Measurements from ENCODE around the gene FBXL7.

FBXL7 gene

GRCh38 chr5:15682566-15682965 lies 182.6 kb downstream of the FBXL7 start:
- no peak for DNase-seq

- no peak for DNase-seq
These were observed 183.4 kb downstream of the FBXL7 start for GRCh38 chr5:15683332-15683731.

- no peak for DNase-seq
These were observed 187.4 kb downstream of the FBXL7 start for GRCh38 chr5:15687401-15687800.

DNA sequence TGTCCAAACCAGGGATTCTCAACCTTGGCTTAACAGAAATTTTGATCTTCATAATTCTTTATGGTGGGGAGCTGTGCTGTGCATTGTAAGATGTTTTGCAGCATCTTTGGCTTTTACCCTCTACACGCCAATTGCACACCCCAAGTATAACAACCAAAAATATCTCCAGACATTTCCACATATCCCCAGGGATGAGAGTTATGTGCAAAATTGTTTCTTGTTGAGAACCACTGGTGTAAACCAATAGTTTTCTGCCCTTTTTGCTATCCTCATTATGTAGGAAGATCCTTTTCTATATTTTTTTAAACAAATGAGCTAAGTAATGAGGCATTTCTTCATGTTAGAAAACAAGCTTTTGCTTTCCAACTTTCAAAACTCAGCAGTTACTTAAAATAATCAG lies 189.9 kb downstream of the FBXL7 start:
- DNase-seq = no peak

DNA sequence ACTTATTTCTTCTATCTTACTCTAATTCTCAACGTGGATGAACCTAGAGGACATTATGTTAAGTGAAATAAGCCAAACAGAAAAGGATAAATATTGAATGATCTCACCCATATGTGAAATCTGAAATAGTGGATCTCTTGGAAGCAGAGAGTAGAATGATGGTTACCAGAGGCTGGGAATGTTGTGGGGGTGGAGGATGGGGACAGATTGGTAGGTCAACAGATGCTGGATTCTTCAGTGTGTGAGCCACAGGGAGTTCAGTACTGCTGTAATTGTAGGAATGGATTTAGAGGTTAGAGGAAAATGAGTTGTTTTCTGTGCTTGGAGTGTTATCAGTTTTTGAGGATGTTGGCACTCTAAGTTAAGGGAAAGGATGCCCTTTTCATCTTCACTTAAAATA lies 190.6 kb downstream of the FBXL7 start:
- no peak for DNase-seq

GRCh38 chr5:15691521-15691920 lies 191.5 kb downstream of the FBXL7 start:
- no peak for DNase-seq

DNA sequence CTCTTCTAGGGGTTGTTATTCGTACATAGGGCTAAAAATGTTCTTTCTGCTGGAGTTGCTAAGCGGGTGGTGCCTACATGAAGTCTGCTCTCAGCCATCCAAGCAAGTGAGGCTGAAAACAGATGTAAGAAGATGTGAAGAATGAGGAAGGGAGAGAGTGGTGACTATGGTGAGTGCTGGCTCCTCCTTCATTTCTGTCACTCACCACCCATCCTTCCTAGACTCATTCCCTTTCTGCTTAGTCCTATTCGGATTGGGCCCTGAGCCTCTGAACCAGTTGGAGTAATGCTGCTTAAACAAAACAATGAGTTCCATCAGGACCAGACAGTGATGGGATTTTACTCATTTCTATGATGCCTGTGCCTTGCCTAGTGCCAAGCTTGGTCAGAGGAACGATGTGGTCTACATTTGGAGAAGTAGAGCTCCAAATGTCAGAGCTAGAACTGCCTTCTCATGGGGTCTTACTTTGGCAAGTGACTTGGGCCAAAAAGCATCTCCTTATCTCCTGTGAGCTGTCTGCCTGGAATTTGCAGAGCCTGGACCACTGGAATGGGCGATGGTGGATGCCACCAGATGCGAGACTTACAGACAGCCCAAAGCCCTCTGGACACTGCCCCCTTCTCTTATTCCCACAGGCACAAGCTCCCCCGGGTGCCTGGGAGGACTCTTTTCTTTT lies 192.9 kb downstream of the FBXL7 start:
- no peak for DNase-seq

GRCh38 chr5:15693382-15693728 lies 193.4 kb downstream of the FBXL7 start:
- DNase-seq = no peak

DNA sequence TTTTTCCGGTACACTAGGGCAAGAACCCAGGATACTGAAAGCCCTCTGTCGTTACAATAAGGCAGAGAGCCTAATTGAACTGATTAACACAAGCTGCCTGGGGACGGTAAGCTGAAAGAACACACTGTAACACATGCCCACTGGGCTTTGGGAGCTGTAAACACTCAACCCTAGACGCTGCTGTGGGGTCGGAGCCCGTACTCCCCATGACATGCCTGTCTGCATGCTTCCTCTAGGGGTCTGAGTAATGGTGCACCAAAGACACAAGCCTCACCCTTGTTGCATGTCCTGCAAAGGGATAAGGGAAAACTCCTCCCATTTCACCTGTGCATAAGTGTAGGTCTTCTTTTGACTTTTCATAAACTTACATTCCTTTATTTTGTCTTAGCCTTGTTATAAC lies 194.0 kb downstream of the FBXL7 start:
- DNase-seq = no peak

DNA sequence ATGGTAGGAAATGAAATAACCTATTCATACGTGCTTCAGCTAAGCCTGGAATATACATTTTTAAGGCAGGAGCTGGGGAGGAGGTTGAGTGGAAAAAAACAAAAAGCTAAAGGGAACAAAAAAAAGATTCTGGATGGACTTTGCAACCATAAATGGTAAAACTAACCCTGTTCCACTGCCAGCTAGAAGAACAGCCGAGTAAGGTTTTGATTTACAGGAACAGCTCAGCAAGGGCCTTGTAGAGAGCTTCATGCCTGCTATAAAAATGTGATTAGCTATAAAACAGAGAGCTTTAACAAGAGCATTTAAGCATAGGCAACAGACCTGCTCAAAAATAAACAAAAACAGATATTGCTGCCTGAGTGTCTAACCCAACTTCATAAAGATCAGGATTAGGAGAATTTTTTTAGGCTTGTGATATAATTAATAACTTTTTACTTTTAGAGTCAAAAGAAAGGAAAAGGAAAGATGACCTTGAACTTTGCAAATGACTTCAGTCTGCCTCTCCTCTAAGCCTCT lies 194.8 kb downstream of the FBXL7 start:
- no peak for DNase-seq

- no peak for DNase-seq
These were observed 195.3 kb downstream of the FBXL7 start for GRCh38 chr5:15695215-15695731.

DNA sequence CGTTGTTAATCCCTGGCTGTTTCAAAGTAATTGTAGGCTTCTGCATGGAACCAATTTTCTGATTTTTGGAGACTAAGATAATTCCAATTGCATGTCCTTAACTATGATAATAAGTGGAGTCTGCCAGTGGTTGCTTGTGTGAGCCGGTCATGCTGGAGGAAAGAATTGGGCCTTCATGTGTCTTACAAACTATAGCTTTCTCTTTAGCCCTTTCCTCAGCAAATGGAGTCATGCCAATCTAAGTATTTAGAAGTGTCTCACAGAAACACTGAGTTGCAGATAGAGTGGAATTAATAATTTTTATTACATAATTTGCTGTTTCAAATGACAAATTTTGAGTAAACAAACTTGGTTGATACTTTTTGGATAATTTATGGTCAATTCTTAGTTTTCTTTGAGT lies 200.4 kb downstream of the FBXL7 start:
- no peak for DNase-seq

DNA sequence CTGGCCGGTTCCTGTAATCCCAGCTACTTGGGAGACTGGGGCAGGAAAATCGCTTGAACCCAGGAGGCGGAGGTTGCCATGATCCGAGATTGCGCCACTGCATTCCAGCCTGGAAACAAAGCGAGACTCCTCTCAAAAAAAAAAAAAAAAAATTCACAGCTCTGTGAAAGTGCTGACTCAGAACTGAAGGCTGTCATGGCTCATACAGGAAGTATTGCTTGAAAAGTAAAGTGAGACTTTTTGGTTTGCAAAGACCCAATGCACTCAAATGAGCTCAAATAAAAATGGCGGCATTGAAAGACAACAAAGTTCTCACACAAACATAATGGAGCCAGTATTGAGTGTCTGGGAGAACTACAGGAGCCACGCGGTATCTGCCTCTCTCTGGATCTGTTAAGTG lies 202.1 kb downstream of the FBXL7 start:
- no peak for DNase-seq

- DNase-seq = no peak
These were observed 203.9 kb downstream of the FBXL7 start for GRCh38 chr5:15703901-15704300.

DNA sequence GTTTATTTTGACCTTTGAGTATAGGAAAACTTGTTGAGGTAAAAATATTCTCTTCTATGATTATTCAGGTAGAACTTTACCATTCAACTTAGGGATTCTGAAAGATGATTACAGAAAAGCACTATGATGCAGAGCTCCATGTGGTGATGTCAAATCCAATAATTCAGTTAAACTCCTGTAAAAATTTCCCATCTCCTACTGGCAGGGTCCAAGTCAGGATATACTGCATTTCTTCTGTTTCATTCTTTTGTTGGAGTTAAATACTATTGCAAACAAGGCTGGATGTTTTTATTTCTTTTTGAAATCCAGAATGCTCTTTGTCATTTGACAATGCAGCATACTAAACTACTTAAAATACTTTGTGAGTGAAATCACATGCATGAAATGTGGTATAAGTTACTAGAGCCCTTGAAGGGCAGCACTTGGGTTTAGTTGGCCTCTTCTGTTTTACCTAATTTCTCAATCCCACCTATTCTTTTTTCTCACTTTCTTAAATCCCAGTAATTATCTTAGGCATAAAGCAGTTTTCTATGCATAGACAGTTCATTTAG lies 204.5 kb downstream of the FBXL7 start:
- DNase-seq = no peak

DNA sequence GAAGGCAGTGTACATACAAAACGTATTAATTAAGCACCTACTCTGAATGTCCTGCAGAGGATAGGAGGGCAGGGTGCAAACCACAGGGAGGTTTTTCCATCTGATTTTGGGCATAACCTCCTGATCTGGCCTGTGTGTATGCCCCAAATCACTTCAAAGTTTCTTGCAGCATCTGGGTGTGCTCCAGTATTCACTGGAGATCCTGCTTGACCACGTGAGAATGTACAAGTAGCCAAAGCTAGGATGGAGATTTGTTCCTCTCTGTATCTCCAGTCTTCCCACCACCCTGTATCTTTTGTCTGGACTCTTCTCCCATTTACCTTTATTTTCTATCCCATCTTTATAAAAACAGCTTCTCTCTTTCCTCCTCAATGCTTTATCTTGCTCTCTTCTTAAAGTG lies 207.7 kb downstream of the FBXL7 start:
- DNase-seq = no peak

DNA sequence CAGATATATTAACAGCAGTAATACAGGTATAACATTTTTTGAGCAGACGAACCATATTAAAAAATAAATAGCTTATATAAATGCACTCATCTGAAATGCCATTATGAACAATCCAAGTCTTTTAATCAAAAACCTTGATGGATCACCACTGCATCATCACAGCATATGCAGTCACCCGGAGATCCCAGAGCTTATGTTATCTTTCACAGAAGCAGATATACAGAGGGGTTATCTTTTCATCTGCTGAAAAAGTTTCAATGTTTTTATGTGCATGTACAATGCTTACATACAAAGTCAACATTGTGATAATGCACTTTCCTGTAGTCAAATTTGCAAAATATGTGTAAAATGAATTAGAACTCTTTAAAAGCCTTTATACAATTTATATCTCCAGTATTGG lies 211.9 kb downstream of the FBXL7 start:
- no peak for DNase-seq

- no peak for DNase-seq
These were observed 215.6 kb downstream of the FBXL7 start for GRCh38 chr5:15715535-15715934.

- no peak for DNase-seq
These were observed 216.0 kb downstream of the FBXL7 start for GRCh38 chr5:15715967-15716366.

DNA sequence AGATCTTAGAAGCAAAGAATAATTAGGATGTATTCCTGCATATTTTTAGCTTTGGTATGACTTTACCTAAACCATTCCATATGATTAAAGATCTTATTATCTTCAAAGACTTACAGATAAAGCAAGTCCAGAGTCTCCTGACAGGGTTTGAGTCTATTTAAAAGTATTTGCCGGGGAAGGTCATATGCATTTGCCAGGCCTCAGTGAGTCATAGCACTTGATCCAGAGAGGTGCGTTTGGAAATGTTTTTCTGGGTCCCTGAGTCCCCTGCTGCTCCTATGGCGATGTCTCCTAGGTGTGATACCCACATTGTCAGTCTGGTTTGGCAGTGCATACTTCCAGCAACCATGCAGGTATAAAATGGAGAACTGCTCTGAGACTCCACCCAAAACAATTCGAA lies 217.0 kb downstream of the FBXL7 start:
- no peak for DNase-seq

- DNase-seq = no peak
These were observed 218.6 kb downstream of the FBXL7 start for GRCh38 chr5:15718421-15719179.

GRCh38 chr5:15719784-15720183 lies 219.8 kb downstream of the FBXL7 start:
- DNase-seq = no peak

- DNase-seq = no peak
These were observed 220.5 kb downstream of the FBXL7 start for GRCh38 chr5:15720515-15720914.

DNA sequence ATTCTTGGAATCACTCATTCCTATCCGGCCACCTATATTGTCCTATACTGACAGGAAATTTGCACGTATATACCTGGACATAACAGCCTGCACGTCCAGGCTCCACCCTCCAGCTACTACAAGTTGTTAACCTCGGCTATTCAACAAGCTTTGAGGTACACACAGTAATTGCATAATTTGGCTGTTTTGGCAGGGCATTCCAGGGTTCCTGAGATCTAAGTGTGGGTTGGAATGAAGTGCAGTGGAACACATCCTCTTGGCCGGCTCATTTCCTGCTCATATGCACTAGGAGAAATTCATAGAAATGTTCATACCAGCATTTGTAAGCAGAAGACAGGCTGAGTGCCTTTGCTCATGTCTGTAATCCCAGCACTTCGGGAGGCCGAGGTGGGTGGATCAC lies 222.3 kb downstream of the FBXL7 start:
- DNase-seq = no peak
